Heart right ventricle (tissue), 16 donors: ENCODE results near the gene IGF2BP3. TPM values are rescaled to one million over a fixed set of nuclear protein-coding genes. Genes with fewer than 3 reads are reported as not detected.
A peak's percentile ranks its signal among the peaks of the same experiment; 100 is the strongest.

Experiments
- ATAC-seq, 8 donors: fragments of 200-7000 bp; cut with Tn5 transposase; one replicate each; pipeline ENCODE4 v1.9.1; 2020; ENCODE audit warnings: mild to moderate bottlenecking in 8 of 8, moderate library complexity in 8 of 8, moderate number of reproducible peaks in 1 of 8
- DNase-seq, 2 donors: peaks; one replicate each; pipeline ENCODE4 v3.0.0-alpha.2; 2020
- H3K27ac ChIP-seq, 10 donors: fragments of 200-600 bp; sonication (generic) in 2 of 10; one replicate each; pipeline versions ENCODE4 v1.5.0 to v1.8.0; 2020 to 2022; ENCODE audit warnings: mild to moderate bottlenecking in 3 of 10
- H3K27me3 ChIP-seq, 7 donors: fragments of 200-600 bp; one replicate each; pipeline ENCODE4 v1.8.0; 2021 to 2022; ENCODE audit warnings: mild to moderate bottlenecking in 2 of 7
- H3K36me3 ChIP-seq, 9 donors: fragments of 200-600 bp; sonication (generic) in 1 of 9; one replicate each; pipeline versions ENCODE4 v1.5.0 to v1.8.0; 2020 to 2022; ENCODE audit warnings: mild to moderate bottlenecking in 2 of 9
- H3K4me1 ChIP-seq, 9 donors: fragments of 200-600 bp; sonication (generic) in 1 of 9; one replicate each; pipeline versions ENCODE4 v1.5.0 to v1.8.0; 2020 to 2022; ENCODE audit warnings: mild to moderate bottlenecking in 4 of 9
- H3K4me3 ChIP-seq, 10 donors: fragments of 200-600 bp; sonication (generic) in 2 of 10; one replicate each; pipeline versions ENCODE4 v1.5.0 to v1.8.0; 2020 to 2022; ENCODE audit warnings: mild to moderate bottlenecking in 7 of 10, moderate library complexity in 2 of 10
- H3K9me3 ChIP-seq, 11 donors: fragments of 200-600 bp in 10 of 11; sonication (generic) in 2 of 11; one replicate each; pipeline versions ENCODE4 v1.5.0 to v1.8.0; 2013 to 2022; ENCODE audit warnings: mild to moderate bottlenecking in 2 of 11, control low read depth in 1 of 11, moderate library complexity in 1 of 11
- CTCF ChIP-seq, 9 donors: fragments of 200-600 bp; sonication (generic) in 2 of 9; IDR thresholded peaks; one replicate each; pipeline versions ENCODE4 v1.5.0 to v1.8.0; 2021 to 2022; ENCODE audit warnings: antibody characterized with exemption in 9 of 9, mild to moderate bottlenecking in 5 of 9, moderate library complexity in 1 of 9
- WGBS, 2 donors: extraction: QIAGEN DNeasy Blood & Tissue Kit; methylation state at CpG; one replicate each; pipeline ENCODE4 v1.1.7; 2013; ENCODE audit warnings: inconsistent platforms in 1 of 2; 5-methylcytosine and 5-hydroxymethylcytosine counted together
- intact Hi-C, 10 donors: fragments of 100-400 bp; cut with DNase I; formaldehyde crosslinking; loops; one replicate each; pipeline versions ENCODE4 v1.11.1 to v1.14.2; 2022
- polyA plus RNA-seq, 2 donors: library from polyadenylated mRNA; stranded (reverse); fragments of 200-250 nt; gene quantifications; one replicate each; pipeline ENCODE4 v1.2.3, GENCODE V29; 2013
- total RNA-seq, 10 donors: library from RNA; stranded (reverse); fragmentation: NEBNext Ultra II Directional in 3 of 10; extraction: Animal tissue kit (Norgen Biotek cat#: 25700) in 3 of 10; gene quantifications; one replicate each; pipeline versions ENCODE4 v1.2.1 to v1.2.4, GENCODE V29; 2021 to 2023
- donor health status: Arrhythmogenic right ventricular cardiomyopathy.
- donor health status: ischemic (EF 13 %, LVEDD 7.1; RV severe dilation, severe dysfunction).
- donor health status: healthy with polysubstance abuse.
- donor health status: DM: no; HTN: yes; CAD: no.
- donor health status: DM: no; HTN: no; CAD: no.
- donor health status: ischemic (EF 25% LVEDD 6.9; RV normal size, moderate dysfunction).
- donor health status: ischemic (EF 25% LVEDD 5.7; RV mildly dilated, moderate dysfunction).
- donor health status: healthy.
- donor health status: DM: yes; HTN: yes; CAD: no.
- donor health status: Ischemic cardiomyopathy.
- donor health status: ischemic (EF 35%, LVEDD 5.7; RV mildly dilated, moderate dysfunction).
- donor health status: nonischemic (EF 11% LVEDD 7.7; RV severe dilation, severe dysfunction).
- donor health status: DM: yes; HTN: yes; CAD: no.
- donor health status: PGD.
- donor health status: ischemic (EF 29% LVEDD 5.4; RV normal size, mild dysfunction).
- donor health status: nonischemic (EF 23%, LVEDD 6.1; RV moderate dilation, normal function).

IGF2BP3 gene
- total and polyA plus RNA-seq, 12 donors, result 0.16 to 0.60 (median 0.34) TPM; not detected in 8

- WGBS, 2 donors, result 19 to 22% methylated on average over 16 of the region's 16 CpGs
- peaks cover 11 to 54% (median 42%) of the 10 kb centered on the region in 9 donors for H3K4me1 ChIP-seq
- peak overlapping the region in 1 of 10 donors; percentile 48 for H3K4me3 ChIP-seq
- ATAC-seq, result no peak
- no peak overlapping the region for H3K27ac ChIP-seq
- H3K9me3 ChIP-seq, result no peaks in the 10 kb centered on the region
- H3K36me3 ChIP-seq, result no peaks in the 10 kb centered on the region
- intact Hi-C loops, result no loop called here
- H3K27me3 ChIP-seq, result peaks cover 65 to 100% (median 100%) of the 10 kb centered on the region in 7 donors
- no peak for DNase-seq
- no peak for TF ChIP-seq CTCF (IDR thresholded peaks at IDR 0.05)
These were observed 2.9 kb upstream of the IGF2BP3 start for GRCh38 chr7:23472956-23473843.

GRCh38 chr7:23472556-23472955 lies 2.3 kb upstream of the IGF2BP3 start:
- intact Hi-C loops, result no loop called here
- DNase-seq (no peak), ATAC-seq (no peak)
- Histone ChIP-seq H3K4me1 (peaks cover 11 to 61% (median 48%) of the 10 kb centered on the region in 9 donors), H3K9me3 (no peaks in the 10 kb centered on the region), H3K4me3 (no peak overlapping the region), H3K27ac (no peak overlapping the region), H3K36me3 (no peaks in the 10 kb centered on the region), H3K27me3 (peaks cover 71 to 100% (median 100%) of the 10 kb centered on the region in 7 donors)
- TF ChIP-seq CTCF (IDR thresholded peaks at IDR 0.05), result no peak

GRCh38 chr7:23472046-23472445 lies 1.8 kb upstream of the IGF2BP3 start:
- no peak overlapping the region for H3K27ac ChIP-seq
- intact Hi-C loops, result no loop called here
- DNase-seq (no peak), ATAC-seq (no peak)
- no peaks in the 10 kb centered on the region for H3K9me3 ChIP-seq
- peaks cover 71 to 100% (median 100%) of the 10 kb centered on the region in 7 donors for H3K27me3 ChIP-seq
- TF ChIP-seq CTCF (IDR thresholded peaks at IDR 0.05), result no peak
- H3K36me3 ChIP-seq, result no peaks in the 10 kb centered on the region
- WGBS, 2 donors, result 85 to 92% methylated on average over 6 of the region's 6 CpGs
- peaks cover 11 to 62% (median 48%) of the 10 kb centered on the region in 9 donors for H3K4me1 ChIP-seq
- H3K4me3 ChIP-seq, result no peak overlapping the region

- no peak for TF ChIP-seq CTCF (IDR thresholded peaks at IDR 0.05)
- Histone ChIP-seq H3K9me3 (no peaks in the 10 kb centered on the region), H3K27ac (no peak overlapping the region), H3K4me1 (peaks cover 11 to 62% (median 48%) of the 10 kb centered on the region in 9 donors), H3K27me3 (peaks cover 63 to 100% (median 100%) of the 10 kb centered on the region in 7 donors), H3K4me3 (peak overlapping the region in 6 of 10 donors; percentile 11 to 45 (median 21)), H3K36me3 (no peaks in the 10 kb centered on the region)
- WGBS, 2 donors, result 9 to 10% methylated on average over 44 of the region's 44 CpGs
- ATAC-seq (no peak), DNase-seq (peak in 1 of 2 donors; percentile 17)
- intact Hi-C loops, result no loop called here
These were observed 992 bp upstream of the IGF2BP3 start for GRCh38 chr7:23471106-23471859.
